K562 (cell line): ENCODE data around the gene AMFR. TPM values are rescaled to one million over a fixed set of nuclear protein-coding genes. Genes with fewer than 3 reads are reported as not detected.

Experiments used
- ARID2 ChIP-seq: fragments of 450-650 bp; IDR thresholded peaks from 2 replicates; pipeline ENCODE4 v1.6.1; 2017; ENCODE audit warnings: antibody characterized with exemption, mild to moderate bottlenecking
- CBX2 ChIP-seq: fragments of 200-600 bp; sonication (generic); IDR thresholded peaks from one replicate; pipeline ENCODE4 v1.6.1; 2012; ENCODE audit warnings: mild to moderate bottlenecking, low read length, inconsistent platforms; ENCODE audit not compliant: insufficient read depth, poor library complexity, severe bottlenecking
- DDX20 ChIP-seq: fragments of 450-650 bp; IDR thresholded peaks from 2 replicates; pipeline ENCODE4 v1.6.1; 2016; ENCODE audit warnings: missing genetic modification characterization, low read depth, mild to moderate bottlenecking, missing compliant biosample characterization, moderate library complexity
- DIDO1 ChIP-seq: fragments of 450-650 bp; IDR thresholded peaks from 2 replicates; pipeline ENCODE4 v1.6.1; 2016; ENCODE audit warnings: low read depth, missing biosample characterization, missing genetic modification characterization
- DPF2 ChIP-seq: fragments of 450-650 bp; IDR thresholded peaks from 2 replicates; pipeline ENCODE4 v1.6.1; 2016
- FIP1L1 ChIP-seq: fragments of 200-400 bp; formaldehyde crosslinking; IDR thresholded peaks from 2 replicates; pipeline ENCODE4 v1.6.1; 2018; ENCODE audit warnings: mild to moderate bottlenecking, low read depth, low read length; ENCODE audit not compliant: poor library complexity, severe bottlenecking
- FOXK2 ChIP-seq, 2 experiments: fragments of 450-650 bp; IDR thresholded peaks in 1 of 2; conservative IDR thresholded peaks in 1 of 2; 2 replicates each; pipeline ENCODE4 v1.6.1; 2016; ENCODE audit warnings: low read depth in 2 of 2, mild to moderate bottlenecking in 1 of 2
- GABPB2 ChIP-seq: fragments of 250-450 bp; sonication (Bioruptor Pico); conservative IDR thresholded peaks from 2 replicates; pipeline ENCODE4 v1.5.1; 2021; ENCODE audit warnings: mild to moderate bottlenecking
- HES1 ChIP-seq: fragments of 450-650 bp; IDR thresholded peaks from 2 replicates; pipeline ENCODE4 v1.6.1; 2016; ENCODE audit warnings: low read depth, mild to moderate bottlenecking, moderate library complexity
- JUN ChIP-seq, 2 experiments: sonication (generic) in 1 of 2; formaldehyde crosslinking in 1 of 2; IDR thresholded peaks; 2 replicates each; pipeline versions ENCODE4 v1.6.1 to v1.8.0; 2012 to 2022; ENCODE audit warnings: borderline replicate concordance in 2 of 2, mild to moderate bottlenecking in 2 of 2, improper control_type of control experiment in 1 of 2, low read depth in 1 of 2, low read length in 1 of 2, missing genetic modification reagents in 1 of 2
- MED1 ChIP-seq: sonication (generic); formaldehyde crosslinking; IDR thresholded peaks from 2 replicates; pipeline ENCODE4 v1.8.1; 2023; ENCODE audit warnings: missing genetic modification reagents, borderline replicate concordance
- NR2F6 ChIP-seq: fragments of 450-650 bp; formaldehyde crosslinking; IDR thresholded peaks from 2 replicates; pipeline ENCODE4 v1.4.0; 2020; ENCODE audit warnings: mild to moderate bottlenecking
- NRF1 ChIP-seq, 2 experiments: fragments of 450-650 bp; IDR thresholded peaks in 1 of 2; conservative IDR thresholded peaks in 1 of 2; 2 replicates each; pipeline ENCODE4 v1.6.1; 2014; ENCODE audit warnings: mild to moderate bottlenecking in 2 of 2
- PATZ1 ChIP-seq: fragments of 250-450 bp; sonication (Bioruptor Pico); IDR thresholded peaks from 2 replicates; pipeline ENCODE4 v1.5.0; 2020; ENCODE audit warnings: mild to moderate bottlenecking, borderline replicate concordance
- PCBP1 ChIP-seq: fragments of 200-400 bp; formaldehyde crosslinking; IDR thresholded peaks from 2 replicates; pipeline ENCODE4 v1.6.1; 2018; ENCODE audit warnings: mild to moderate bottlenecking, low read depth, low read length; ENCODE audit not compliant: poor library complexity, severe bottlenecking
- RFX1 ChIP-seq: fragments of 450-650 bp; IDR thresholded peaks from 2 replicates; pipeline ENCODE4 v1.6.1; 2016; ENCODE audit warnings: mild to moderate bottlenecking, moderate library complexity
- RUNX1 ChIP-seq: sonication (generic); IDR thresholded peaks from 2 replicates; pipeline ENCODE4 v1.6.1; 2016; ENCODE audit warnings: antibody characterized with exemption, low read depth
- SMAD3 ChIP-seq: fragments of 450-650 bp; formaldehyde crosslinking; conservative IDR thresholded peaks from 2 replicates; pipeline ENCODE4 v1.4.0; 2020; ENCODE audit warnings: mild to moderate bottlenecking
- ZNF124 ChIP-seq: sonication (generic); formaldehyde crosslinking; IDR thresholded peaks from 2 replicates; pipeline ENCODE4 v1.8.1; 2022; ENCODE audit warnings: missing genetic modification reagents
- ZNF174 ChIP-seq: fragments of 250-450 bp; sonication (Bioruptor Pico); IDR thresholded peaks from 2 replicates; pipeline ENCODE4 v1.4.0; 2020; ENCODE audit warnings: mild to moderate bottlenecking
- ZNF197 ChIP-seq: fragments of 200-800 bp; sonication (Bioruptor generic); IDR thresholded peaks from 2 replicates; pipeline ENCODE4 v1.6.1; 2016; ENCODE audit warnings: low read depth, missing genetic modification characterization, missing compliant biosample characterization
- ZNF431 ChIP-seq: sonication (generic); formaldehyde crosslinking; IDR thresholded peaks from 2 replicates; pipeline ENCODE4 v1.8.0; 2022; ENCODE audit warnings: mild to moderate bottlenecking, missing genetic modification reagents
- ZNF75A ChIP-seq: fragments of 450-650 bp; formaldehyde crosslinking; IDR thresholded peaks from 2 replicates; pipeline ENCODE4 v1.4.0; 2020; ENCODE audit warnings: mild to moderate bottlenecking
- ZNF780A ChIP-seq: fragments of 250-450 bp; sonication (Bioruptor Pico); IDR thresholded peaks from 2 replicates; pipeline ENCODE4 v1.5.0; 2021; ENCODE audit warnings: mild to moderate bottlenecking
- polyA plus RNA-seq, 8 experiments: library from polyadenylated mRNA; depleted of rRNA in 4 of 8; stranded (reverse) in 5 of 8; unstranded in 3 of 8; fragments of >200 nt; fragmentation: Nextera tagmentation in 2 of 8; fragmentation: Illumina TruSeq in 1 of 8; extraction: Ambion mirVana in 2 of 8; extraction: Trizol in 1 of 8; gene quantifications; 2 replicates each; pipeline versions ENCODE4 v1.2.1 to v1.2.3, GENCODE V29; 2011 to 2014; ENCODE audit warnings: inconsistent platforms in 1 of 8, missing spikeins in 1 of 8
- total RNA-seq, 7 experiments: library from RNA; depleted of rRNA in 6 of 7; stranded (reverse); fragments of >200 nt in 6 of 7; fragmentation: Illumina TruSeq in 2 of 7; extraction: Trizol in 2 of 7; gene quantifications; 2 replicates each; pipeline versions ENCODE4 v1.2.1 to v1.2.3, GENCODE V29; 2011 to 2021; ENCODE audit warnings: low replicate concordance in 1 of 7
- TF ChIP-seq, protein P1 (sequence below): fragments of 450-650 bp; IDR thresholded peaks from one replicate; pipeline ENCODE4 v1.6.1; 2018; ENCODE audit warnings: mild to moderate bottlenecking, moderate library complexity; ENCODE audit not compliant: partially characterized antibody

Gene AMFR
- total and polyA plus RNA-seq, 9 of the 15 experiments (the other 6 are each of a cell fraction or from before 2014, with no cell fraction given), result 15.6 to 113 (median 58.4) TPM

GRCh38 chr16:56356276-56357240, 68.8 kb downstream of the AMFR start (continued):
- TF ChIP-seq JUN (IDR thresholded peaks at IDR 0.05; ENCODE audit: borderline replicate concordance, low read depth, low read length) (no peak), JUN (CRISPR knock-in tag; IDR thresholded peaks at IDR 0.05; ENCODE audit: borderline replicate concordance) (no peak), RFX1 (no peak), FOXK2 (conservative IDR thresholded peaks at IDR 0.05 in 1 of 2, IDR thresholded peaks at IDR 0.05 in 1 of 2; ENCODE audit: low read depth in 2 of 2) (0 out of 4 replicates have a peak, but pooled peaks of 1 of the 2 experiments have one; percentile 10), RUNX1 (no peak), ZNF431 (no peak), MED1 (CRISPR knock-in tag) (no peak), GABPB2 (CRISPR knock-in tag) (no peak), ZNF780A (CRISPR knock-in tag) (no peak), PATZ1 (CRISPR knock-in tag) (no peak), DPF2 (peak; percentile 67), SMAD3 (no peak), ARID2 (no peak), ZNF75A (CRISPR knock-in tag) (no peak), NRF1 (conservative IDR thresholded peaks at IDR 0.05 in 1 of 2, IDR thresholded peaks at IDR 0.05 in 1 of 2) (peak; percentile 52 to 65), DIDO1 (tag) (no peak), ZNF124 (CRISPR knock-in tag) (no peak), CBX2 (no peak), HES1 (no peak), FIP1L1 (no peak), PCBP1 (no peak), ZNF174 (no peak), NR2F6 (no peak), DDX20 (no peak), ZNF197 (no peak)
- TF ChIP-seq, protein P1, sequence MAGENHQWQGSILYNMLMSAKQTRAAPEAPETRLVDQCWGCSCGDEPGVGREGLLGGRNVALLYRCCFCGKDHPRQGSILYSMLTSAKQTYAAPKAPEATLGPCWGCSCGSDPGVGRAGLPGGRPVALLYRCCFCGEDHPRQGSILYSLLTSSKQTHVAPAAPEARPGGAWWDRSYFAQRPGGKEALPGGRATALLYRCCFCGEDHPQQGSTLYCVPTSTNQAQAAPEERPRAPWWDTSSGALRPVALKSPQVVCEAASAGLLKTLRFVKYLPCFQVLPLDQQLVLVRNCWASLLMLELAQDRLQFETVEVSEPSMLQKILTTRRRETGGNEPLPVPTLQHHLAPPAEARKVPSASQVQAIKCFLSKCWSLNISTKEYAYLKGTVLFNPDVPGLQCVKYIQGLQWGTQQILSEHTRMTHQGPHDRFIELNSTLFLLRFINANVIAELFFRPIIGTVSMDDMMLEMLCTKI, result no peak
